GM23338 (cell line): ENCODE measurements around the gene NME1. TPM values are rescaled to one million over a fixed set of nuclear protein-coding genes. Genes with fewer than 3 reads are reported as not detected.

Source experiments
- ATAC-seq: fragments of 200-7000 bp; cut with Tn5 transposase; 3 replicates; pipeline ENCODE4 v1.9.1; 2020
- DNase-seq: peaks from one replicate; pipeline ENCODE4 v3.0.0-alpha.2; 2015; ENCODE audit warnings: low spot score
- H2AFZ ChIP-seq: fragments of 200-600 bp; sonication (generic); 2 replicates; pipeline ENCODE4 v1.8.0; 2016; ENCODE audit warnings: antibody characterized with exemption, mild to moderate bottlenecking, moderate library complexity
- H3F3A ChIP-seq: fragments of 200-600 bp; sonication (generic); replicated peaks from 2 replicates; pipeline ENCODE4 v1.8.0; 2017; ENCODE audit warnings: antibody characterized with exemption, mixed run types, low read depth
- H3K27ac ChIP-seq: fragments of 200-600 bp; sonication (generic); 2 replicates; pipeline ENCODE4 v1.6.1; 2016; ENCODE audit warnings: low read depth
- H3K27me3 ChIP-seq: fragments of 200-600 bp; sonication (generic); 2 replicates; pipeline ENCODE4 v1.8.0; 2016; ENCODE audit warnings: mild to moderate bottlenecking, mixed run types, moderate library complexity; ENCODE audit not compliant: insufficient read depth
- H3K36me3 ChIP-seq: fragments of 200-600 bp; sonication (generic); 2 replicates; pipeline ENCODE4 v1.8.0; 2016; ENCODE audit warnings: mild to moderate bottlenecking; ENCODE audit not compliant: insufficient read depth
- H3K4me1 ChIP-seq: fragments of 200-600 bp; sonication (generic); 2 replicates; pipeline ENCODE4 v1.8.0; 2016; ENCODE audit warnings: mild to moderate bottlenecking, moderate library complexity; ENCODE audit not compliant: insufficient read depth
- H3K4me2 ChIP-seq: fragments of 200-600 bp; sonication (generic); 2 replicates; pipeline ENCODE4 v1.7.1; 2017; ENCODE audit warnings: mixed run types
- H3K4me3 ChIP-seq: fragments of 200-600 bp; sonication (generic); 2 replicates; pipeline ENCODE4 v1.6.1; 2016; ENCODE audit warnings: mixed run types
- H3K79me2 ChIP-seq: fragments of 200-600 bp; sonication (generic); replicated peaks from 2 replicates; pipeline ENCODE4 v1.8.0; 2017; ENCODE audit warnings: mild to moderate bottlenecking; ENCODE audit not compliant: insufficient read depth
- H3K9me2 ChIP-seq: fragments of 200-600 bp; sonication (generic); 2 replicates; pipeline ENCODE4 v1.8.0; 2017; ENCODE audit not compliant: insufficient read depth
- H4K20me1 ChIP-seq: fragments of 200-600 bp; sonication (generic); replicated peaks from 2 replicates; pipeline ENCODE4 v1.8.0; 2017; ENCODE audit warnings: mild to moderate bottlenecking; ENCODE audit not compliant: insufficient read depth
- H3K27ac Mint-ChIP-seq: 2 replicates; pipeline ENCODE4 v1.8.0; 2020; ENCODE audit warnings: inconsistent platforms, mild to moderate bottlenecking, moderate library complexity, mixed read lengths
- H3K27me3 Mint-ChIP-seq: 3 replicates; pipeline ENCODE4 v1.8.0; 2022; ENCODE audit warnings: low read depth, mild to moderate bottlenecking, moderate library complexity, mixed read lengths, inconsistent platforms; ENCODE audit not compliant: insufficient read depth, poor library complexity
- H3K36me3 Mint-ChIP-seq: 3 replicates; pipeline ENCODE4 v1.8.0; 2021; ENCODE audit warnings: low read depth, mild to moderate bottlenecking, inconsistent platforms, moderate library complexity, mixed read lengths
- H3K4me1 Mint-ChIP-seq: 3 replicates; pipeline ENCODE4 v1.8.0; 2020; ENCODE audit warnings: mild to moderate bottlenecking, inconsistent platforms, mixed read lengths
- H3K4me3 Mint-ChIP-seq: 3 replicates; pipeline ENCODE4 v1.8.0; 2021; ENCODE audit warnings: moderate library complexity, mild to moderate bottlenecking, inconsistent platforms, mixed read lengths
- H3K9me3 Mint-ChIP-seq: 3 replicates; pipeline ENCODE4 v1.8.0; 2020; ENCODE audit warnings: moderate library complexity, mild to moderate bottlenecking, inconsistent platforms, mixed read lengths
- CREB1 ChIP-seq: fragments of 250-450 bp; sonication (Bioruptor Pico); IDR thresholded peaks from 2 replicates; pipeline ENCODE4 v1.5.0; 2020; ENCODE audit warnings: low read depth, mild to moderate bottlenecking, moderate library complexity
- CTCF ChIP-seq, 2 experiments: fragments of 200-600 bp in 1 of 2; sonication (generic) in 1 of 2; conservative IDR thresholded peaks; 2 replicates each; pipeline versions ENCODE4 v1.5.1 to v1.6.1; 2016 to 2017; ENCODE audit warnings: antibody characterized with exemption in 2 of 2, low read depth in 2 of 2, mild to moderate bottlenecking in 2 of 2, moderate library complexity in 1 of 2
- ETS1 ChIP-seq: IDR thresholded peaks from 2 replicates; pipeline ENCODE4 v1.6.1; 2016; ENCODE audit warnings: antibody characterized with exemption
- EZH2 ChIP-seq: fragments of 200-600 bp; sonication (generic); IDR thresholded peaks from one replicate; pipeline ENCODE4 v1.8.0; 2017; ENCODE audit warnings: antibody characterized with exemption, mild to moderate bottlenecking, low read depth; ENCODE audit not compliant: unreplicated experiment
- JUNB ChIP-seq: IDR thresholded peaks from one replicate; pipeline ENCODE4 v1.6.1; 2016; ENCODE audit warnings: antibody characterized with exemption; ENCODE audit not compliant: unreplicated experiment
- POLR2AphosphoS5 ChIP-seq: IDR thresholded peaks from 2 replicates; pipeline ENCODE4 v1.6.1; 2016; ENCODE audit warnings: antibody characterized with exemption, low read depth
- STAT1 ChIP-seq: IDR thresholded peaks from one replicate; pipeline ENCODE4 v1.6.1; 2016; ENCODE audit warnings: antibody characterized with exemption; ENCODE audit not compliant: unreplicated experiment
- ZNF114 ChIP-seq: fragments of 250-450 bp; sonication (Bioruptor Pico); IDR thresholded peaks from 2 replicates; pipeline ENCODE4 v1.5.0; 2020; ENCODE audit warnings: mild to moderate bottlenecking, moderate library complexity
- ZNF462 ChIP-seq: fragments of 250-450 bp; sonication (Bioruptor Pico); IDR thresholded peaks from 2 replicates; pipeline ENCODE4 v1.5.0; 2020; ENCODE audit warnings: mild to moderate bottlenecking, moderate library complexity
- polyA plus RNA-seq: library from polyadenylated mRNA; unstranded; fragments of >200 nt; fragmentation: Nextera tagmentation; extraction: Ambion mirVana; gene quantifications from 2 replicates; pipeline ENCODE4 v1.2.1, GENCODE V29; 2016
- total RNA-seq: library from RNA; depleted of rRNA; stranded (reverse); fragments of >200 nt; shearing (Covaris generic); gene quantifications from 2 replicates; pipeline ENCODE4 v1.2.3, GENCODE V29; 2014

NME1 gene
- total and polyA plus RNA-seq, 2 experiments from 2014 or later = 159 to 534 TPM

GRCh38 chr17:51155416-51155815 lies 2.1 kb downstream of the NME1 start:
- peaks cover 63% of the 10 kb centered on the region for H3K79me2 ChIP-seq
- no peak overlapping the region for H2AFZ ChIP-seq
- H3K27me3 ChIP-seq = no peaks in the 10 kb centered on the region
- Mint-ChIP-seq H3K27ac (no peak overlapping the region), H3K4me1 (no peaks in the 10 kb centered on the region; the same call in 1 of the 3 replicates), H3K9me3 (no peaks in the 10 kb centered on the region), H3K27me3 (no peaks in the 10 kb centered on the region), H3K4me3 (no peak overlapping the region; the same call in none of the 3 replicates), H3K36me3 (peaks cover 51% of the 10 kb centered on the region)
- peak overlapping the region; percentile 99; the same call in 1 of the 2 replicates for H3K4me2 ChIP-seq
- peaks cover 5% of the 10 kb centered on the region; the same call in 1 of the 2 replicates for H3F3A ChIP-seq
- DNase-seq (no peak), ATAC-seq (no peak)
- H3K4me1 ChIP-seq = peaks cover 7% of the 10 kb centered on the region; the same call in 1 of the 2 replicates
- no peak for TF ChIP-seq POLR2AphosphoS5
- no peak for TF ChIP-seq EZH2
- TF ChIP-seq ZNF462 (CRISPR knock-in tag) = no peak
- no peak for TF ChIP-seq CREB1 (CRISPR knock-in tag)
- TF ChIP-seq JUNB = no peak
- TF ChIP-seq STAT1 = no peak
- TF ChIP-seq ZNF114 (CRISPR knock-in tag) = no peak
- no peak for TF ChIP-seq ETS1
- no peak for TF ChIP-seq CTCF (conservative IDR thresholded peaks at IDR 0.05; ENCODE audit: low read depth in 2 of 2)
- peaks cover 25% of the 10 kb centered on the region for H4K20me1 ChIP-seq
- no peaks in the 10 kb centered on the region for H3K9me2 ChIP-seq
- peak overlapping the region; percentile 96; the same call in 1 of the 2 replicates for H3K4me3 ChIP-seq
- H3K36me3 ChIP-seq = peaks cover 28% of the 10 kb centered on the region
- 0 out of 2 replicates have a peak overlapping the region, but pooled peaks have one; percentile 19 for H3K27ac ChIP-seq
